Measurements from ENCODE around the gene MAP4K5.

DNA sequence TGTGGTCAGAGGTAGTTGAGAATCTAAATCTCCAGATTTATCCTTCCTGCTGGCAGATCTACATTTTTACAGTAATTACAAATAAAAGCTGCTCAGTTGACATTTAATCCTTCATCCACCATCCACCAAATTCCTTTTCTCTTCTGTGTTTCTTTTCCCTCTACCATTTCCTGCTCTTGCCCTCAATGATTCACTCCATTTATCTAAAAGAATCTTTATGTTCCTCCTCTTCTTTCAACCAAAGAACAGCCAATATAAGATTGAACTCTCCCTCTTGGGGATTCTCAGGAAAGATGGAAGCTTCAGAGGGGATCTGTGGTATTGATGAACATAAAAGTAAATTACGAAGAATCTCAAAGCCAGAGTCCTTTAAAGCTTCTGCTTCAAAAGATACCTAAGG, 4.4 kb downstream of the MAP4K5 start:
- TF ChIP-seq, protein P1, sequence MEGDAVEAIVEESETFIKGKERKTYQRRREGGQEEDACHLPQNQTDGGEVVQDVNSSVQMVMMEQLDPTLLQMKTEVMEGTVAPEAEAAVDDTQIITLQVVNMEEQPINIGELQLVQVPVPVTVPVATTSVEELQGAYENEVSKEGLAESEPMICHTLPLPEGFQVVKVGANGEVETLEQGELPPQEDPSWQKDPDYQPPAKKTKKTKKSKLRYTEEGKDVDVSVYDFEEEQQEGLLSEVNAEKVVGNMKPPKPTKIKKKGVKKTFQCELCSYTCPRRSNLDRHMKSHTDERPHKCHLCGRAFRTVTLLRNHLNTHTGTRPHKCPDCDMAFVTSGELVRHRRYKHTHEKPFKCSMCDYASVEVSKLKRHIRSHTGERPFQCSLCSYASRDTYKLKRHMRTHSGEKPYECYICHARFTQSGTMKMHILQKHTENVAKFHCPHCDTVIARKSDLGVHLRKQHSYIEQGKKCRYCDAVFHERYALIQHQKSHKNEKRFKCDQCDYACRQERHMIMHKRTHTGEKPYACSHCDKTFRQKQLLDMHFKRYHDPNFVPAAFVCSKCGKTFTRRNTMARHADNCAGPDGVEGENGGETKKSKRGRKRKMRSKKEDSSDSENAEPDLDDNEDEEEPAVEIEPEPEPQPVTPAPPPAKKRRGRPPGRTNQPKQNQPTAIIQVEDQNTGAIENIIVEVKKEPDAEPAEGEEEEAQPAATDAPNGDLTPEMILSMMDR (IDR thresholded peaks at IDR 0.05; ENCODE audit: low read depth, low read length, missing input control) = no peak
- TF ChIP-seq RXRA (IDR thresholded peaks at IDR 0.05) = no peak
- TF ChIP-seq EGR1 (IDR thresholded peaks at IDR 0.05; ENCODE audit: low read depth in 2 of 2) = no peak
- TF ChIP-seq JUND (IDR thresholded peaks at IDR 0.05) = no peak
- TF ChIP-seq, protein P2, sequence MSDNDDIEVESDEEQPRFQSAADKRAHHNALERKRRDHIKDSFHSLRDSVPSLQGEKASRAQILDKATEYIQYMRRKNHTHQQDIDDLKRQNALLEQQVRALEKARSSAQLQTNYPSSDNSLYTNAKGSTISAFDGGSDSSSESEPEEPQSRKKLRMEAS (IDR thresholded peaks at IDR 0.05) = no peak

All from liver (tissue), 3 donors.